Stimulated activated CD4-positive, alpha-beta T cell treated with anti-CD3 and anti-CD28 coated beads, Interleukin-4, amount 100 ng/mL, for 24 hours (primary cell): ENCODE results near the gene PNLDC1.

Experiments
- DNase-seq: peaks from one replicate; pipeline ENCODE4 v3.0.0-alpha.2; 2020

The PNLDC1 gene

GRCh38 chr6:159853754-159854153, 53.7 kb downstream of the PNLDC1 start:
- no peak for DNase-seq

- no peak for DNase-seq
Observed at GRCh38 chr6:159854959-159855358, 54.9 kb downstream of the PNLDC1 start.

GRCh38 chr6:159858259-159858658, 58.2 kb downstream of the PNLDC1 start:
- no peak for DNase-seq

- DNase-seq, result no peak
Observed at GRCh38 chr6:159860482-159860881, 60.4 kb downstream of the PNLDC1 start.

- DNase-seq, result no peak
Observed at GRCh38 chr6:159862103-159862502, 62.0 kb downstream of the PNLDC1 start.

GRCh38 chr6:159863341-159863740, 63.3 kb downstream of the PNLDC1 start:
- peak; percentile 43 for DNase-seq

- no peak for DNase-seq
Observed at GRCh38 chr6:159865226-159865920, 65.3 kb downstream of the PNLDC1 start.

GRCh38 chr6:159866286-159867247, 66.5 kb downstream of the PNLDC1 start:
- no peak for DNase-seq
